PC-3 (cell line): ENCODE results near the gene TXNL4A.
"Not testable (repeated sequence)": the region's sequence is repeated elsewhere in the genome, so short reads cannot be mapped to it uniquely, and the experiment has no call there.

Experiments used
- EZH2phosphoT487 ChIP-seq: fragments of 300-600 bp; sonication (generic); IDR thresholded peaks from 2 replicates; pipeline ENCODE4 v1.6.1; 2018; ENCODE audit warnings: mild to moderate bottlenecking, antibody characterized with exemption, low read length, borderline replicate concordance
- TF ChIP-seq, protein P1 (sequence below): fragments of 300-600 bp; sonication (generic); conservative IDR thresholded peaks from 2 replicates; pipeline ENCODE4 v1.5.1; 2017; ENCODE audit warnings: antibody characterized with exemption, low read depth, mild to moderate bottlenecking, low read length

DNA sequence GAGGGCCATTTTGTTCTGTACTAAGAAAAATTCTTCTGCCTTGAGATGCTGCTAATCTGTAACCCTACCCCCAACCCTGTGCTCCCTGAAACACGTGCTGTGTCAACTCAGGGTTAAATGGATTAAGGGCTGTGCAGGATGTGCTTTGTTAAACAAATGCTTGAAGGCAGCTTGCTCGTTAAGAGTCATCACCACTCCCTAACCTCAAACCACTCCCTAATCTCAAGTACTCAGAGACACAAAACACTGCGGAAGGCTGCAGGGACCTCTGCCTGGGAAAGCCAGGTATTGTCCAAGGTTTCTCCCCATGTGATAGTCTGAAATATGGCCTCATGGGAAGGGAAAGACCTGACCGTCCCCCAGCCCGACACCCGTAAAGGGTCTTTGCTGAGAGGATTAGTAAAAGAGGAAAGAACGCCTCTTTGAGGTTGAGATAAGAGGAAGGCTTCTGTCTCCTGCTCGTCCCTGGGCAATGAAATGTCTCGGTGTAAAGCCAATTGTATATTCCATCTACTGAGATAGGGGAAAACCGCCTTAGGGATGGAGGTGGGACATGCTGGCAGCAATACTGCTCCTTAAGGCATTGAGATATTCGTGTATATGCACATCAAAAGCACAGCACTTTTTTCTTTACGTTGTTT, 28.1 kb downstream of the TXNL4A start:
- TF ChIP-seq, protein P1, sequence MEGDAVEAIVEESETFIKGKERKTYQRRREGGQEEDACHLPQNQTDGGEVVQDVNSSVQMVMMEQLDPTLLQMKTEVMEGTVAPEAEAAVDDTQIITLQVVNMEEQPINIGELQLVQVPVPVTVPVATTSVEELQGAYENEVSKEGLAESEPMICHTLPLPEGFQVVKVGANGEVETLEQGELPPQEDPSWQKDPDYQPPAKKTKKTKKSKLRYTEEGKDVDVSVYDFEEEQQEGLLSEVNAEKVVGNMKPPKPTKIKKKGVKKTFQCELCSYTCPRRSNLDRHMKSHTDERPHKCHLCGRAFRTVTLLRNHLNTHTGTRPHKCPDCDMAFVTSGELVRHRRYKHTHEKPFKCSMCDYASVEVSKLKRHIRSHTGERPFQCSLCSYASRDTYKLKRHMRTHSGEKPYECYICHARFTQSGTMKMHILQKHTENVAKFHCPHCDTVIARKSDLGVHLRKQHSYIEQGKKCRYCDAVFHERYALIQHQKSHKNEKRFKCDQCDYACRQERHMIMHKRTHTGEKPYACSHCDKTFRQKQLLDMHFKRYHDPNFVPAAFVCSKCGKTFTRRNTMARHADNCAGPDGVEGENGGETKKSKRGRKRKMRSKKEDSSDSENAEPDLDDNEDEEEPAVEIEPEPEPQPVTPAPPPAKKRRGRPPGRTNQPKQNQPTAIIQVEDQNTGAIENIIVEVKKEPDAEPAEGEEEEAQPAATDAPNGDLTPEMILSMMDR = peak; percentile 26; the same call in 1 of the 2 replicates
- TF ChIP-seq EZH2phosphoT487 = not testable (repeated sequence)
